Hematopoietic multipotent progenitor cell treated with erythropoietin and hydrocortisone succinate and interleukin-3 and kit ligand, for 17 days (in vitro differentiated cells): ENCODE results near the gene IL17RD.
"Not testable (repeated sequence)": the region's sequence is repeated elsewhere in the genome, so short reads cannot be mapped to it uniquely, and the experiment has no call there.

Source experiments
- DNase-seq: peaks from one replicate; pipeline ENCODE4 v3.0.0-alpha.2; 2015; ENCODE audit warnings: low spot score

The IL17RD gene

GRCh38 chr3:57093489-57093888, 71.7 kb downstream of the IL17RD start:
- no peak for DNase-seq

- no peak for DNase-seq
These were observed 73.5 kb downstream of the IL17RD start for GRCh38 chr3:57091521-57092273.

GRCh38 chr3:57089043-57089442, 76.1 kb downstream of the IL17RD start:
- no peak for DNase-seq

- no peak for DNase-seq
These were observed 76.7 kb downstream of the IL17RD start for GRCh38 chr3:57088503-57088902.

GRCh38 chr3:57087361-57088092, 77.6 kb downstream of the IL17RD start:
- DNase-seq = no peak

GRCh38 chr3:57086201-57086600, 79.0 kb downstream of the IL17RD start:
- DNase-seq = no peak

GRCh38 chr3:57085211-57085610, 79.9 kb downstream of the IL17RD start:
- DNase-seq = no peak

GRCh38 chr3:57083266-57083995, 81.7 kb downstream of the IL17RD start:
- not testable (repeated sequence) for DNase-seq

- DNase-seq = no peak
These were observed 82.7 kb downstream of the IL17RD start for GRCh38 chr3:57082481-57082880.

- DNase-seq = no peak
These were observed 84.0 kb downstream of the IL17RD start for GRCh38 chr3:57081173-57081572.

- DNase-seq = no peak
These were observed 85.0 kb downstream of the IL17RD start for GRCh38 chr3:57080171-57080570.

- DNase-seq = no peak
These were observed 85.7 kb downstream of the IL17RD start for GRCh38 chr3:57079474-57079831.

GRCh38 chr3:57078635-57079473, 86.3 kb downstream of the IL17RD start:
- no peak for DNase-seq

- no peak for DNase-seq
These were observed 86.9 kb downstream of the IL17RD start for GRCh38 chr3:57078344-57078634.

GRCh38 chr3:57077630-57078343, 87.4 kb downstream of the IL17RD start:
- DNase-seq = no peak

- no peak for DNase-seq
These were observed 88.7 kb downstream of the IL17RD start for GRCh38 chr3:57076422-57076951.

GRCh38 chr3:57074135-57074534, 91.0 kb downstream of the IL17RD start:
- DNase-seq = no peak

- DNase-seq = no peak
These were observed 91.5 kb downstream of the IL17RD start for GRCh38 chr3:57073628-57074027.

- DNase-seq = no peak
These were observed 95.7 kb downstream of the IL17RD start for GRCh38 chr3:57069503-57069902.

- no peak for DNase-seq
These were observed 96.6 kb downstream of the IL17RD start for GRCh38 chr3:57068437-57069089.

- no peak for DNase-seq
These were observed 98.7 kb downstream of the IL17RD start for GRCh38 chr3:57066471-57066870.
